ENCODE results near the gene SLAMF9. TPM values are rescaled to one million over a fixed set of nuclear protein-coding genes. Genes with fewer than 3 reads are reported as not detected.

Gene SLAMF9
- total RNA-seq, 1 experiment from 2014 or later = not detected

DNA sequence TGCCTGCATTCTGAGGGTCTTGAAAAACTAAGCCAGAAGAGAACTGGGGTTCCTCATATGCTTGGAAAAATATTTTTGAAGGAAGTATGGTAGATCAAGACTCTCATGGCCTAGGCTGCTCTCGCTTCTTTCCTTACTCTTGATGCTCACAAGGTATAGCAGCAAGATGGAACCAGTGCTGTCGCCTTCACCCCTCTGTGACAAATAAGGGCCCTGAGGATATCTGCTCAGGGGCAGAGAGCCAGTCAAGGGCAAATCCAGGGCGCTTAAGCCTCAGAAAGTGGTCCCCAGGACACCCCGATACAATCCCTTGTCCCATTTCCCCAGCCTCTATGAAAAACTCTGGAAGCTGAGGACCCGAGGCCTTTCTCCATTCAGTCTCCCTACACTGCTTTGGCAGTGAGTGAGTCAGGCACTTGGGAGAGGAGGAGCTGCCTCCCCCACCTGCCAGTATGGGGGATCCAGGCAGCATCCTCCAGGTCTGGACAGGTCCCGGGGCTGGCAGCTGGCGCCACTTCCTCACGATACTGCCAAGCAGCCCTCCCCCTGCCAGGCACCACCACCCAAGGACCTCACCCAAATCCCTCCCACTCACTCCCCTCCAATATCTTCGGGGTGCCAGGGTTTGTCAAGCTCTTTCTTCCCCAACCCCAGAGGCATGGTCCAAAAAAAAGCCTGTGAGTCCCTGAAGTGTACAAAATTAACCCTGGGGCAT is 10.0 kb downstream of the SLAMF9 start:
- BruUV-seq (replicated peaks) = no TSS peak
- peaks cover 6% of the 10 kb centered on the region for H3K4me1 ChIP-seq (ENCODE audit: insufficient read depth, low read length, poor library complexity, severe bottlenecking)
- TF ChIP-seq EZH2 (IDR thresholded peaks at IDR 0.05; ENCODE audit: borderline replicate concordance, low read depth, low read length, poor library complexity, severe bottlenecking) = no peak
- TF ChIP-seq, protein P1, sequence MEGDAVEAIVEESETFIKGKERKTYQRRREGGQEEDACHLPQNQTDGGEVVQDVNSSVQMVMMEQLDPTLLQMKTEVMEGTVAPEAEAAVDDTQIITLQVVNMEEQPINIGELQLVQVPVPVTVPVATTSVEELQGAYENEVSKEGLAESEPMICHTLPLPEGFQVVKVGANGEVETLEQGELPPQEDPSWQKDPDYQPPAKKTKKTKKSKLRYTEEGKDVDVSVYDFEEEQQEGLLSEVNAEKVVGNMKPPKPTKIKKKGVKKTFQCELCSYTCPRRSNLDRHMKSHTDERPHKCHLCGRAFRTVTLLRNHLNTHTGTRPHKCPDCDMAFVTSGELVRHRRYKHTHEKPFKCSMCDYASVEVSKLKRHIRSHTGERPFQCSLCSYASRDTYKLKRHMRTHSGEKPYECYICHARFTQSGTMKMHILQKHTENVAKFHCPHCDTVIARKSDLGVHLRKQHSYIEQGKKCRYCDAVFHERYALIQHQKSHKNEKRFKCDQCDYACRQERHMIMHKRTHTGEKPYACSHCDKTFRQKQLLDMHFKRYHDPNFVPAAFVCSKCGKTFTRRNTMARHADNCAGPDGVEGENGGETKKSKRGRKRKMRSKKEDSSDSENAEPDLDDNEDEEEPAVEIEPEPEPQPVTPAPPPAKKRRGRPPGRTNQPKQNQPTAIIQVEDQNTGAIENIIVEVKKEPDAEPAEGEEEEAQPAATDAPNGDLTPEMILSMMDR (conservative IDR thresholded peaks at IDR 0.05; ENCODE audit: low read depth, low read length) = no peak
- no peaks in the 10 kb centered on the region for H3K9me3 ChIP-seq (ENCODE audit: low read depth, low read length, poor library complexity, severe bottlenecking)
- H3K27me3 ChIP-seq (replicated peaks; ENCODE audit: insufficient read depth, low read depth, low read length, poor library complexity) = no peaks in the 10 kb centered on the region
- DNase-seq (ENCODE audit: low spot score) = no peak
- H3K27ac ChIP-seq (ENCODE audit: low read depth, low read length, poor library complexity, severe bottlenecking) = no peak overlapping the region
- H3K36me3 ChIP-seq (ENCODE audit: insufficient read depth, low read length, poor library complexity, severe bottlenecking) = no peaks in the 10 kb centered on the region
- ChIA-PET POLR2A (ENCODE audit: low non-redundant PET) (no interaction called here), CTCF (no interaction called here)
- no peak overlapping the region for H3K4me3 ChIP-seq (ENCODE audit: low read depth, low read length, poor library complexity, severe bottlenecking)
- intact Hi-C loops (cut with micrococcal nuclease; ENCODE audit: unreplicated experiment) = no loop called here

DNA sequence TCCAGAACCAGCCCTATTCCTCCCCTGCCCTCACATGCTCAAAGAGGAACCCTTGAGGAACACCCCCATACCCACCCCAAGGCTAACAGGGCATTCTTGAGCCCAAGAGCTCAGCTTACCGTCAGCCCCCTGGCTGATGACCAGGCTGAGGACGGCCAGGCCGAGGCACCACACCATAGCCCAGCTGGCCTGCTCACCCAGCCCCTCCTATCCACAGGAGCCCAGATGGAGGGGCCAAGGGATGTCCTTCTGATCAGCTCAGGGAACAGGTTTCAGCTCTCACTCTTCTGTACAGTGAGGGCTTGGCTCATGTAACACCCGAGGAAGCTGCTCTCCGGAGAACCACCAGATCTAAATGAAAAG is 10.8 kb downstream of the SLAMF9 start:
- Histone ChIP-seq H3K27ac (ENCODE audit: low read depth, low read length, poor library complexity, severe bottlenecking) (no peak overlapping the region), H3K27me3 (replicated peaks; ENCODE audit: insufficient read depth, low read depth, low read length, poor library complexity) (no peaks in the 10 kb centered on the region), H3K4me3 (ENCODE audit: low read depth, low read length, poor library complexity, severe bottlenecking) (no peak overlapping the region), H3K4me1 (ENCODE audit: insufficient read depth, low read length, poor library complexity, severe bottlenecking) (peaks cover 6% of the 10 kb centered on the region), H3K9me3 (ENCODE audit: low read depth, low read length, poor library complexity, severe bottlenecking) (no peaks in the 10 kb centered on the region), H3K36me3 (ENCODE audit: insufficient read depth, low read length, poor library complexity, severe bottlenecking) (no peaks in the 10 kb centered on the region)
- ChIA-PET CTCF (no interaction called here), POLR2A (ENCODE audit: low non-redundant PET) (no interaction called here)
- no peak for DNase-seq (ENCODE audit: low spot score)
- TF ChIP-seq EZH2 (IDR thresholded peaks at IDR 0.05; ENCODE audit: borderline replicate concordance, low read depth, low read length, poor library complexity, severe bottlenecking) = no peak
- TF ChIP-seq, protein P1 (conservative IDR thresholded peaks at IDR 0.05; ENCODE audit: low read depth, low read length) = no peak
- BruUV-seq (replicated peaks) = no TSS peak
- intact Hi-C loops (cut with micrococcal nuclease; ENCODE audit: unreplicated experiment) = no loop called here

DNA sequence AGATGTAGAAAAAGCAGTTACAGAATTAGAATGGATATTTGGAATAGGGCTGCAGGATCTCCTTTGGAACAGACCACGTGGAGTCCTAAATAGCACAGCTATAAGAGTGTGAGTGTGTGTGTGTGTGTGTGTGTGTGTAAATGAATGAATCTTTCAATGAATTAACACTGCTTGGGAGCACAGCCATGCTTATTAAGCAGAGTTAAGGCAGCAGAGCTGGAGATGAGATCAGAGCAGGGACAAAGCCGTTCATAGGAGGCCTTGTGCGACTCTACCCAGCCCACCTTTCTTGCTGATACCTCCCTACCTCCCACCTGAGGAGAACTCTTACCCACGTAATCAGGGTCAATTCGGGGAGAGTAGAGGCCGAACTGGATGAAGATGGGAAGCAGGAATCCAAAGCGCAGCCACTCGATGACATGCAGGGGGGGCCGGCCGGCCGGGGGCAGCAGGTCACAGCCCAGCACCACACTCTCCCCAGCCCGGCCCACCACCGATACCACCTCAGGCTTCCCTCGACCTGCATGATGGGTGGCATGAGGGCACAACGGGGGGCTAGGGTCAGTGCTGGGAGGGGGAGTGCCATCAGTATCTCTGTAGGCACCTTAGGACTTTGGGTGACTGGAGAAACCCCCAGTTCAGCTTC is 11.3 kb downstream of the SLAMF9 start:
- no peak for DNase-seq (ENCODE audit: low spot score)
- Histone ChIP-seq H3K4me1 (ENCODE audit: insufficient read depth, low read length, poor library complexity, severe bottlenecking) (peaks cover 6% of the 10 kb centered on the region), H3K4me3 (ENCODE audit: low read depth, low read length, poor library complexity, severe bottlenecking) (no peak overlapping the region), H3K9me3 (ENCODE audit: low read depth, low read length, poor library complexity, severe bottlenecking) (no peaks in the 10 kb centered on the region), H3K27me3 (replicated peaks; ENCODE audit: insufficient read depth, low read depth, low read length, poor library complexity) (no peaks in the 10 kb centered on the region), H3K36me3 (ENCODE audit: insufficient read depth, low read length, poor library complexity, severe bottlenecking) (no peaks in the 10 kb centered on the region), H3K27ac (ENCODE audit: low read depth, low read length, poor library complexity, severe bottlenecking) (no peak overlapping the region)
- BruUV-seq (replicated peaks) = no TSS peak
- intact Hi-C loops (cut with micrococcal nuclease; ENCODE audit: unreplicated experiment) = no loop called here
- TF ChIP-seq EZH2 (IDR thresholded peaks at IDR 0.05; ENCODE audit: borderline replicate concordance, low read depth, low read length, poor library complexity, severe bottlenecking) = no peak
- TF ChIP-seq, protein P1 (conservative IDR thresholded peaks at IDR 0.05; ENCODE audit: low read depth, low read length) = no peak
- ChIA-PET POLR2A (ENCODE audit: low non-redundant PET) (no interaction called here), CTCF (no interaction called here)
